Upper lobe of left lung (tissue), 6 donors: ENCODE measurements around the gene CERS6. TPM values are rescaled to one million over a fixed set of nuclear protein-coding genes. Genes with fewer than 3 reads are reported as not detected.

Experiments used
- ATAC-seq, 2 donors: fragments of 200-7000 bp; cut with Tn5 transposase; one replicate each; pipeline ENCODE4 v1.9.1; 2022; ENCODE audit warnings: mild to moderate bottlenecking in 2 of 2, moderate library complexity in 2 of 2; ENCODE audit not compliant: low FRiP score in 2 of 2
- DNase-seq, 2 donors: peaks; one replicate each; pipeline ENCODE4 v3.0.0-alpha.2; 2019 to 2020
- H3K27ac ChIP-seq, 4 donors: fragments of 200-600 bp; sonication (generic); one replicate each; pipeline ENCODE4 v1.5.1; 2016 to 2019
- H3K27me3 ChIP-seq, 4 donors: fragments of 200-600 bp; sonication (generic); one replicate each; pipeline ENCODE4 v1.5.1; 2017 to 2019
- H3K36me3 ChIP-seq, 4 donors: fragments of 200-600 bp; sonication (generic); one replicate each; pipeline ENCODE4 v1.5.1; 2016 to 2019
- H3K4me1 ChIP-seq, 4 donors: fragments of 200-600 bp; sonication (generic); one replicate each; pipeline ENCODE4 v1.5.1; 2018 to 2019
- H3K4me3 ChIP-seq, 4 donors: fragments of 200-600 bp; sonication (generic); one replicate each; pipeline ENCODE4 v1.5.1; 2017 to 2019; ENCODE audit warnings: mild to moderate bottlenecking in 2 of 4, moderate library complexity in 1 of 4
- H3K9me3 ChIP-seq, 4 donors: fragments of 200-600 bp; sonication (generic); one replicate each; pipeline ENCODE4 v1.5.1; 2018 to 2019
- CTCF ChIP-seq, 6 experiments: fragments of 450-650 bp in 4 of 6; fragments of 200-600 bp in 2 of 6; sonication (generic) in 2 of 6; IDR thresholded peaks; one replicate each; pipeline ENCODE4 v1.5.1; 2016 to 2019; ENCODE audit warnings: antibody characterized with exemption in 6 of 6
- EP300 ChIP-seq, 4 donors: sonication (generic); formaldehyde crosslinking; IDR thresholded peaks; one replicate each; pipeline ENCODE4 v1.5.1; 2017; ENCODE audit warnings: antibody characterized with exemption in 4 of 4, control low read depth in 2 of 4
- POLR2A ChIP-seq, 4 donors: fragments of 450-650 bp; IDR thresholded peaks; one replicate each; pipeline ENCODE4 v1.5.1; 2016 to 2017; ENCODE audit warnings: antibody characterized with exemption in 4 of 4, mild to moderate bottlenecking in 2 of 4
- POLR2AphosphoS5 ChIP-seq, 2 donors: sonication (generic); formaldehyde crosslinking; IDR thresholded peaks; one replicate each; pipeline ENCODE4 v1.5.1; 2017; ENCODE audit warnings: antibody characterized with exemption in 2 of 2
- WGBS, 2 donors: methylation state at CpG; one replicate each; pipeline ENCODE4 v1.1.5; 2017 to 2018; 5-methylcytosine and 5-hydroxymethylcytosine counted together
- total RNA-seq, 6 donors: library from RNA; depleted of rRNA in 4 of 6; stranded (reverse); fragments of >200 nt in 4 of 6; gene quantifications; one replicate each; pipeline versions ENCODE4 v1.1.0 to v1.2.1, GENCODE V29; 2016 to 2021
- donor health status: DM: no; HTN: no; CAD: no; lungs with moderate emphysema.
- donor health status: DM: no; HTN: yes; CAD: no; lungs with severe emphysema.

The CERS6 gene
- total RNA-seq, 6 donors from 2014 or later: 7.3 to 24.7 (median 16.6) TPM

- no peaks in the 10 kb centered on the region for H3K9me3 ChIP-seq
- no peak overlapping the region for H3K4me3 ChIP-seq
- H3K27ac ChIP-seq: no peak overlapping the region
- DNase-seq: no peak
- H3K27me3 ChIP-seq: no peaks in the 10 kb centered on the region
- ATAC-seq: no peak
- no peaks in the 10 kb centered on the region for H3K36me3 ChIP-seq
- TF ChIP-seq EP300 (IDR thresholded peaks at IDR 0.05) (no peak), POLR2A (IDR thresholded peaks at IDR 0.05) (no peak), CTCF (IDR thresholded peaks at IDR 0.05) (no peak), POLR2AphosphoS5 (IDR thresholded peaks at IDR 0.05) (no peak)
- H3K4me1 ChIP-seq: no peaks in the 10 kb centered on the region
These were observed 155.0 kb downstream of the CERS6 start for GRCh38 chr2:168611091-168611490.

GRCh38 chr2:168611896-168612650 lies 156.0 kb downstream of the CERS6 start:
- no peak for TF ChIP-seq POLR2A (IDR thresholded peaks at IDR 0.05)
- no peak for TF ChIP-seq POLR2AphosphoS5 (IDR thresholded peaks at IDR 0.05)
- no peak for TF ChIP-seq EP300 (IDR thresholded peaks at IDR 0.05)
- no peak for TF ChIP-seq CTCF (IDR thresholded peaks at IDR 0.05)
- ATAC-seq: no peak
- Histone ChIP-seq H3K27me3 (no peaks in the 10 kb centered on the region), H3K36me3 (no peaks in the 10 kb centered on the region), H3K27ac (no peak overlapping the region), H3K9me3 (no peaks in the 10 kb centered on the region), H3K4me1 (no peaks in the 10 kb centered on the region), H3K4me3 (no peak overlapping the region)
- WGBS, 2 donors: 92 to 94% methylated on average over 4 of the region's 4 CpGs
- no peak for DNase-seq

- 93% methylated on average over 2 of the region's 2 CpGs for WGBS, 2 donors
- no peak for DNase-seq
- no peaks in the 10 kb centered on the region for H3K4me1 ChIP-seq
- TF ChIP-seq POLR2AphosphoS5 (IDR thresholded peaks at IDR 0.05): no peak
- no peak for TF ChIP-seq POLR2A (IDR thresholded peaks at IDR 0.05)
- no peak for TF ChIP-seq CTCF (IDR thresholded peaks at IDR 0.05)
- TF ChIP-seq EP300 (IDR thresholded peaks at IDR 0.05): no peak
- no peaks in the 10 kb centered on the region for H3K27me3 ChIP-seq
- no peak overlapping the region for H3K4me3 ChIP-seq
- H3K9me3 ChIP-seq: no peaks in the 10 kb centered on the region
- no peaks in the 10 kb centered on the region for H3K36me3 ChIP-seq
- ATAC-seq: no peak
- no peak overlapping the region for H3K27ac ChIP-seq
These were observed 156.6 kb downstream of the CERS6 start for GRCh38 chr2:168612719-168613118.

GRCh38 chr2:168613551-168613950 lies 157.5 kb downstream of the CERS6 start:
- DNase-seq (no peak), ATAC-seq (no peak)
- Histone ChIP-seq H3K27me3 (no peaks in the 10 kb centered on the region), H3K9me3 (no peaks in the 10 kb centered on the region), H3K27ac (no peak overlapping the region), H3K36me3 (no peaks in the 10 kb centered on the region), H3K4me3 (no peak overlapping the region), H3K4me1 (no peaks in the 10 kb centered on the region)
- 73 to 85% methylated on average over 2 of the region's 2 CpGs for WGBS, 2 donors
- TF ChIP-seq EP300 (IDR thresholded peaks at IDR 0.05): no peak

- H3K4me1 ChIP-seq: no peaks in the 10 kb centered on the region
- no peak overlapping the region for H3K4me3 ChIP-seq
- no peaks in the 10 kb centered on the region for H3K27me3 ChIP-seq
- TF ChIP-seq EP300 (IDR thresholded peaks at IDR 0.05) (no peak), CTCF (IDR thresholded peaks at IDR 0.05) (no peak), POLR2AphosphoS5 (IDR thresholded peaks at IDR 0.05) (no peak), POLR2A (IDR thresholded peaks at IDR 0.05) (no peak)
- DNase-seq (no peak), ATAC-seq (no peak)
- H3K27ac ChIP-seq: no peak overlapping the region
- H3K36me3 ChIP-seq: no peaks in the 10 kb centered on the region
- 44 to 64% methylated on average over 2 to 3 of the region's 3 CpGs for WGBS, 2 donors
- no peaks in the 10 kb centered on the region for H3K9me3 ChIP-seq
These were observed 158.3 kb downstream of the CERS6 start for GRCh38 chr2:168614172-168615018.
